Measurements from ENCODE around the gene ST6GALNAC5. TPM values are rescaled to one million over a fixed set of nuclear protein-coding genes. Genes with fewer than 3 reads are reported as not detected.

Gene ST6GALNAC5
- total and polyA plus RNA-seq, 2 donors (not counting 3 experiments of a cell fraction or from before 2014, with no cell fraction given) = not detected

DNA sequence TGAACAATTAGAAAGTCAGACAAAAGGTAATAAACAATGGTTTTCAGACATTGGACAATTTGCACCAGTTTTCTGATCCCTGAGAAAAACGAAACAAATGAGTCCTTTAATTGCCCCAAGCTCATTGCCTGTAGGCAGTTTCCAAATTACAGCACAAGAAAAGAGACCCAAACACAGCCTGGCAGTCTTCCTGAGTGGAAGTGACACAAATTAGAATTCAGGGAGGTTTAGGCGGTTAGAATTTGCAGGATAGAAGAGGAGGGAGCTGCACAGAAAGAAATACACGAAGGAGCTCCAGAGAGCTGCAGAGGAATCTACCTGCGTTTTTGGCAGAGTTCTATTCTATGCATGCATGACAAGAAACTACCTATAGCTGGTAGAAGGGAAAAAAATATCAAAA lies 236.2 kb downstream of the ST6GALNAC5 start:
- Histone ChIP-seq H3K27ac (ENCODE audit: insufficient read depth, low read depth, low read length) (no peak overlapping the region), H3K79me2 (ENCODE audit: control insufficient read depth, insufficient read depth, low read length) (no peaks in the 10 kb centered on the region), H3K9ac (replicated peaks; ENCODE audit: extremely low read depth, insufficient read depth, low read length) (no peak overlapping the region), H2AFZ (ENCODE audit: low read depth, low read length) (no peak overlapping the region), H4K20me1 (replicated peaks; ENCODE audit: control insufficient read depth, extremely low read depth, insufficient read depth, low read length) (no peaks in the 10 kb centered on the region), H3K4me2 (ENCODE audit: insufficient read depth, low read length) (no peak overlapping the region), H3K4me3 (replicated peaks in 1 of 3; ENCODE audit: insufficient read depth in 1 of 3, low read depth in 1 of 3, low read length in 3 of 3) (no peak overlapping the region), H3K9me3 (replicated peaks; ENCODE audit: control insufficient read depth, insufficient read depth, low read length) (no peaks in the 10 kb centered on the region), H3K4me1 (ENCODE audit: control insufficient read depth, extremely low read depth, insufficient read depth, low read length) (no peaks in the 10 kb centered on the region), H3K9me1 (replicated peaks; ENCODE audit: control insufficient read depth, extremely low read depth, insufficient read depth, low read length) (no peaks in the 10 kb centered on the region), H3K27me3 (ENCODE audit: control insufficient read depth in 2 of 2, insufficient read depth in 2 of 2, low read length in 2 of 2) (no peaks in the 10 kb centered on the region), H3K36me3 (ENCODE audit: control insufficient read depth in 2 of 2, extremely low read depth in 1 of 2, insufficient read depth in 2 of 2, low read length in 2 of 2) (no peaks in the 10 kb centered on the region)
- FAIRE-seq (no peak), DNase-seq (ENCODE audit: low read depth, low spot score) (no peak)
- ChIA-PET POLR2A (no interaction called here), CTCF (interaction anchor here (0.6 kb wide), 1 partner anchor 768 kb away, joined by 3 read pairs; no protein-coding TSS in a partner anchor)
- intact Hi-C loops (cut with micrococcal nuclease) = no loop called here
- dilution Hi-C loops (cut with MboI; ENCODE audit: extremely low pct_ligation_motif_present, low sequenced_read_pairs) = no loop called here
- BruUV-seq (replicated peaks) = no TSS peak
- TF ChIP-seq POLR2AphosphoS5 (IDR thresholded peaks at IDR 0.05; ENCODE audit: insufficient read depth, low read depth, low read length) (no peak), FOS (IDR thresholded peaks at IDR 0.05; ENCODE audit: borderline replicate concordance, insufficient read depth, low read length) (no peak), MYC (IDR thresholded peaks at IDR 0.05; ENCODE audit: low read depth, low read length) (no peak), GATA2 (IDR thresholded peaks at IDR 0.05; ENCODE audit: insufficient read depth, insufficient read length, low read depth, low read length) (no peak), EZH2 (IDR thresholded peaks at IDR 0.05; ENCODE audit: borderline replicate concordance, low read depth, low read length, severe bottlenecking) (no peak), JUN (IDR thresholded peaks at IDR 0.05; ENCODE audit: borderline replicate concordance, insufficient read depth, insufficient read length, low read depth) (no peak), POLR2A (IDR thresholded peaks at IDR 0.05; ENCODE audit: low read depth, low read length) (no peak)
- TF ChIP-seq, protein P1, sequence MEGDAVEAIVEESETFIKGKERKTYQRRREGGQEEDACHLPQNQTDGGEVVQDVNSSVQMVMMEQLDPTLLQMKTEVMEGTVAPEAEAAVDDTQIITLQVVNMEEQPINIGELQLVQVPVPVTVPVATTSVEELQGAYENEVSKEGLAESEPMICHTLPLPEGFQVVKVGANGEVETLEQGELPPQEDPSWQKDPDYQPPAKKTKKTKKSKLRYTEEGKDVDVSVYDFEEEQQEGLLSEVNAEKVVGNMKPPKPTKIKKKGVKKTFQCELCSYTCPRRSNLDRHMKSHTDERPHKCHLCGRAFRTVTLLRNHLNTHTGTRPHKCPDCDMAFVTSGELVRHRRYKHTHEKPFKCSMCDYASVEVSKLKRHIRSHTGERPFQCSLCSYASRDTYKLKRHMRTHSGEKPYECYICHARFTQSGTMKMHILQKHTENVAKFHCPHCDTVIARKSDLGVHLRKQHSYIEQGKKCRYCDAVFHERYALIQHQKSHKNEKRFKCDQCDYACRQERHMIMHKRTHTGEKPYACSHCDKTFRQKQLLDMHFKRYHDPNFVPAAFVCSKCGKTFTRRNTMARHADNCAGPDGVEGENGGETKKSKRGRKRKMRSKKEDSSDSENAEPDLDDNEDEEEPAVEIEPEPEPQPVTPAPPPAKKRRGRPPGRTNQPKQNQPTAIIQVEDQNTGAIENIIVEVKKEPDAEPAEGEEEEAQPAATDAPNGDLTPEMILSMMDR (IDR thresholded peaks at IDR 0.05; ENCODE audit: extremely low read depth in 1 of 2, insufficient read depth in 1 of 2, low read depth in 1 of 2, low read length in 2 of 2) = no peak
- TF ChIP-seq, protein P2, sequence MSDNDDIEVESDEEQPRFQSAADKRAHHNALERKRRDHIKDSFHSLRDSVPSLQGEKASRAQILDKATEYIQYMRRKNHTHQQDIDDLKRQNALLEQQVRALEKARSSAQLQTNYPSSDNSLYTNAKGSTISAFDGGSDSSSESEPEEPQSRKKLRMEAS (IDR thresholded peaks at IDR 0.05; ENCODE audit: insufficient read depth, insufficient read length) = no peak

Data from endothelial cell of umbilical vein (primary cell).